Transverse colon (tissue), 3 donors: ENCODE data around the gene KY.

Experiments
- CTCF ChIP-seq, 5 experiments: fragments of 200-600 bp in 3 of 5; fragments of 450-650 bp in 2 of 5; sonication (generic) in 3 of 5; IDR thresholded peaks; 1 replicate in 2 of 5; 2 replicates in 3 of 5; pipeline ENCODE4 v1.5.1; 2016 to 2017; ENCODE audit warnings: antibody characterized with exemption in 5 of 5, inconsistent platforms in 3 of 5, mild to moderate bottlenecking in 2 of 5, moderate library complexity in 1 of 5
- EP300 ChIP-seq: sonication (generic); formaldehyde crosslinking; IDR thresholded peaks from one replicate; pipeline ENCODE4 v1.6.1; 2017; ENCODE audit warnings: antibody characterized with exemption, low read depth

- TF ChIP-seq EP300 = no peak
- no peak for TF ChIP-seq CTCF (IDR thresholded peaks at IDR 0.05)
Measured at GRCh38 chr3:134646086-134646485, 4.7 kb downstream of the KY start.
